ENCODE measurements around the gene IGIP.

IGIP gene

DNA sequence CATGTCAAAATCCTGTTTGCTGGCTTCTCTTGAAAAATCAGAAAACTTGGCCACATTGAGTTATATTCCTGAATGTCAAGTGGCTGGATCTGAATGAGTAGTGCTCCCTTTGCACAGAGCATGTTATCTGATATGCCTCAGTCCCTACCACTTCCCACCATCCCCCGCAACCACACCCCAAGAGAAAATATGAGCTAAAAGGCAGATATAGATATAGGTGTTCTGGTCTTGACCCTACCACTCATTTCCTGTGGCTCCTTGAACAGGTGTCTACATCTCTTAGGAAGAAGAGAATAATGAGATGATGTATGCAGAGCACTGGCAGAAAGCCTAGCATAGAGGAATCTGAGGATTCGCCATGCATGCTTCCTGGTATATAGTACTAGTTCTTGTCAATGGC is 42.6 kb downstream of the IGIP start:
- no peak for DNase-seq

DNA sequence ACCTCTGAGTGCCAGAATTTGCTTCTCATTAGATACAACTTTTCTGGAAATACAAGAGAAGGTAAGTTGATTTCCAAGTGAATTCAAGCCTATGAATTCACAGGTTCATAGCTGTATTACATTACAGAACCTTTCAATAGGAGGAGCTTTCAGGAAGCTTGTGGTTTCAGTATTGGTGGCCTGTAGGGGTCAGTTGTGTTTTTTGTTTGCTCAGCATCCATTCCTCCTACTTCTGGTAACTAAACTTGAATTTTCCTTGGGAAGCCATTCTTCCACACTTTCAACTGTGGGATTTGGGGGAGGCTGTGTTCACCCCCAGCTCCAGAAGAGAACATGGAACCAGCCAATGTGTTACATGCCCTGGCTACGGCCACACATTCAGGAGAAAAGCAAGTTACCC is 43.7 kb downstream of the IGIP start:
- DNase-seq = no peak

GRCh38 chr5:140172483-140172882 is 46.7 kb downstream of the IGIP start:
- DNase-seq = no peak

DNA sequence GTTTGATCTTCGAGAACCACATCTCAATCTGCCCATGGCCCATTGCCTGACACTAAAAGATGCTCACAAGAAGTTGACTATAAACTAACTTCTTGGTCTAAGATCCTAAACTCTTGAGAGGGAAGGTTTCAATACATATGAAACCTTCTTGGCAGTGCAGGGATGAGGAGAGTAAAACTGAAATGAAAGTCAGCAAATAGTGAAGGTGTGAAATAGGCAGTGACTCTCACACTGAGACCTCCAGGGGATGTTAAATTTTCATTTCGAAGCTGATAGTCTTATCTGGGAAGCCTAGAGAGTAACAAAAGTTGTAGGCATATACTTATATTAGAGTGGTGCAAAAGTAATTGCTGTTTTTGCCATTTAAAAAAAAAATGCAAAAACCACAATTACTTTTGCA is 48.3 kb downstream of the IGIP start:
- DNase-seq = no peak

- DNase-seq = peak; percentile 98
Measured at GRCh38 chr5:140174465-140175366, 49.0 kb downstream of the IGIP start, which contains the start of gene CYSTM1. Gene CYSTM1, plus strand, starts transcription at chr5:140175188. Its CDS starts 19,278 bp downstream, at chr5:140194466.

DNA sequence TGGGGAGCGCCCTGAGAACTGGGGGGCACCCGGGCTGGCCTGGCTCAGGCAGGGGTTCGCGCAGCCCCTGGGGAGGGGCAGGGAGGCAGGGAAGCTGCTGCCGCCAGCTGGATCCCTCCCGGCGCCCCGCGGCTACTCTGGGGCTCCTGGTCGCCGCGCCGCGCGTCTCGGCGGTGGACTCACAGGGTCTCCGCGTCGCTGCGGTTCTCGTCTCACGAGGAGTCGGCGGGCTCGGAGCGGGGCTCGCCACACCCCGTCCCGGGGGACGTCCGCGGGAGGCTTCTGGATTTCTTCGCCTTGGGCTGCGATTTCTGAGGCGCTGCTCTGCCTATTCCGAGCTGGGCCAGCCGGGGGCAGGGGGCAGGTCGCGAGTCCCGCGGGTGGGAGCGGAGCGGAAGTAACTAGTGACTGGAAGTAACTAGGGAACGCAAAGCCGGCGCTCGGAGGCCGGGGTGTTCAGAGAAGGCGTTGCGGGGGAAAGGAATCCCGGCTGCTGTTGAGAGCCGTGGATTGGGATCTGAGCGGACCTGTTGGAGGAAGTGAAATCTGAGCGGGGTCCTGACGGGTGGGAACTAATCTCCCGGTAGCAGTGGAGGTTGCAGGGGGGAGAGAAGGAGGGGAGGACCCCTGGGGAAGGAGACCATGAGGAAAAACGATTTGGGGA is 49.8 kb downstream of the IGIP start:
- DNase-seq = peak; percentile 88

DNA sequence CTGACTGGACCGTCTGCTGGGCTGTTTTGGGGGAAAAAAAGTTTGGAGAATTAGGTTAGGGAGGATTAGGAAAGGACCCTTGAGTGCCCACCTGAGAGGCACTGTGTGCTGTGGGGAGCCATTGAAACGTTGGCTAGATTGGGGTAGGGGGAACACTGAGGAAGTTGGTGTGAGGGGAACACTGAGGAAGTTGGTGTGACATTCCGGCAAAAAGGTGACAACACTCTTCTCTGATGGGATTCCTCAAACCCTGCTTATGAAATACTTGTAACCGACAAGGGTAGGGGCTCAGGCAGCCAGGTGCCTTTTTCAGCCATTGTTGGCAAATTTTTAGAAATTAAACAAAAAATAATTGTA is 50.3 kb downstream of the IGIP start:
- no peak for DNase-seq

DNA sequence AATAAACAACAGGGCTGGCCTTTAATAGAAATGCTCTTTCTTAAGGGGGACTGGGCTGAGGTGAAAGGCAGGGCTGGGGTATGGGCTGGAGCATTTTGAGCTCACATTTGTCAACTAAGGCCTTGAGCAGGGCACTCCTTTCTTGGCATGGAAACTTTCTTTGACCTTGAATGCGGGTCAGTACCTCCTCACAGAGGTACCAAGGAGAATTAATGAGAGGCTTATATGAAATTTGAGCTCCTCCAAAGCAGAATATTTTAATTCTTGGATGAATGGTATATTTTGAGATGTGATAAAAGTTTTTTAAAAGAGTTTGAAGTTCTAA is 52.3 kb downstream of the IGIP start:
- no peak for DNase-seq

- DNase-seq = no peak
Measured at GRCh38 chr5:140178482-140179116, 52.9 kb downstream of the IGIP start.

All from activated effector memory CD4-positive, alpha-beta T cell treated with anti-CD3 and anti-CD28 coated beads, Interleukin-2, amount 50 U/mL, for 16 hours (primary cell).